Spinal cord (tissue), 10 donors: ENCODE measurements around the gene MPV17L2. TPM values are rescaled to one million over a fixed set of nuclear protein-coding genes. Genes with fewer than 3 reads are reported as not detected.

ENCODE experiments used
- DNase-seq, 6 donors: peaks; one replicate each; pipeline versions ENCODE4 v3.0.0 to v3.0.0-alpha.2; 2013 to 2015; ENCODE audit warnings: low spot score in 6 of 6, low read depth in 4 of 6
- H3K27ac ChIP-seq: one replicate; pipeline ENCODE4 v1.5.1; 2013; ENCODE audit warnings: low read depth, low read length, control low read depth
- H3K27me3 ChIP-seq: one replicate; pipeline ENCODE4 v1.6.1; 2013; ENCODE audit warnings: low read length; ENCODE audit not compliant: control insufficient read depth, insufficient read depth
- H3K36me3 ChIP-seq: one replicate; pipeline ENCODE4 v1.6.1; 2013; ENCODE audit warnings: low read length; ENCODE audit not compliant: control insufficient read depth, insufficient read depth
- H3K4me1 ChIP-seq: one replicate; pipeline ENCODE4 v1.6.1; 2013; ENCODE audit warnings: low read length; ENCODE audit not compliant: control insufficient read depth, insufficient read depth
- H3K4me3 ChIP-seq: one replicate; pipeline ENCODE4 v1.5.1; 2013; ENCODE audit warnings: low read depth, low read length, control low read depth
- H3K9me3 ChIP-seq: one replicate; pipeline ENCODE4 v1.6.1; 2013; ENCODE audit warnings: low read length; ENCODE audit not compliant: control insufficient read depth, insufficient read depth
- WGBS: methylation state at CpG from one replicate; pipeline ENCODE4 v1.1.5; 2013; ENCODE audit warnings: missing lambda C conversion rate; ENCODE audit not compliant: insufficient coverage; 5-methylcytosine and 5-hydroxymethylcytosine counted together
- polyA plus RNA-seq, 2 donors: library from polyadenylated mRNA; unstranded; fragments of 120-200 nt; gene quantifications; one replicate each; pipeline ENCODE4 v1.2.1, GENCODE V29; 2013; ENCODE audit not compliant: insufficient read length in 2 of 2
- total RNA-seq, 2 donors: library from RNA; depleted of rRNA in 1 of 2; stranded (reverse); fragments of 120-200 nt in 1 of 2; fragments of >200 nt in 1 of 2; gene quantifications; one replicate each; pipeline versions ENCODE4 v1.2.3 to v1.2.4, GENCODE V29; 2013 to 2014
- donor health status: healthy.

MPV17L2 gene
- total and polyA plus RNA-seq, 4 donors, result 4.7 to 14.7 (median 12.1) TPM

- Histone ChIP-seq H3K9me3 (no peaks in the 10 kb centered on the region), H3K4me3 (no peak overlapping the region), H3K27ac (no peak overlapping the region), H3K4me1 (peaks cover 31% of the 10 kb centered on the region), H3K27me3 (peaks cover 49% of the 10 kb centered on the region), H3K36me3 (no peaks in the 10 kb centered on the region)
- DNase-seq, result no peak
- 86% methylated on average over 3 of the region's 4 CpGs for WGBS
Measured at GRCh38 chr19:18229915-18230314, 36.9 kb downstream of the MPV17L2 start.

GRCh38 chr19:18230941-18231734 is 38.1 kb downstream of the MPV17L2 start:
- WGBS, result 64% methylated on average over 17 of the region's 18 CpGs
- H3K27ac ChIP-seq, result no peak overlapping the region
- H3K9me3 ChIP-seq, result no peaks in the 10 kb centered on the region
- H3K27me3 ChIP-seq, result peaks cover 37% of the 10 kb centered on the region
- H3K4me3 ChIP-seq, result no peak overlapping the region
- H3K4me1 ChIP-seq, result peaks cover 19% of the 10 kb centered on the region
- no peak for DNase-seq
- no peaks in the 10 kb centered on the region for H3K36me3 ChIP-seq

GRCh38 chr19:18231775-18232174 is 38.8 kb downstream of the MPV17L2 start:
- Histone ChIP-seq H3K4me3 (no peak overlapping the region), H3K36me3 (no peaks in the 10 kb centered on the region), H3K27ac (no peak overlapping the region), H3K4me1 (peaks cover 19% of the 10 kb centered on the region), H3K9me3 (no peaks in the 10 kb centered on the region), H3K27me3 (peaks cover 33% of the 10 kb centered on the region)
- DNase-seq, result no peak
- no CpG with 5 or more reads among the region's 4 CpGs for WGBS

DNA sequence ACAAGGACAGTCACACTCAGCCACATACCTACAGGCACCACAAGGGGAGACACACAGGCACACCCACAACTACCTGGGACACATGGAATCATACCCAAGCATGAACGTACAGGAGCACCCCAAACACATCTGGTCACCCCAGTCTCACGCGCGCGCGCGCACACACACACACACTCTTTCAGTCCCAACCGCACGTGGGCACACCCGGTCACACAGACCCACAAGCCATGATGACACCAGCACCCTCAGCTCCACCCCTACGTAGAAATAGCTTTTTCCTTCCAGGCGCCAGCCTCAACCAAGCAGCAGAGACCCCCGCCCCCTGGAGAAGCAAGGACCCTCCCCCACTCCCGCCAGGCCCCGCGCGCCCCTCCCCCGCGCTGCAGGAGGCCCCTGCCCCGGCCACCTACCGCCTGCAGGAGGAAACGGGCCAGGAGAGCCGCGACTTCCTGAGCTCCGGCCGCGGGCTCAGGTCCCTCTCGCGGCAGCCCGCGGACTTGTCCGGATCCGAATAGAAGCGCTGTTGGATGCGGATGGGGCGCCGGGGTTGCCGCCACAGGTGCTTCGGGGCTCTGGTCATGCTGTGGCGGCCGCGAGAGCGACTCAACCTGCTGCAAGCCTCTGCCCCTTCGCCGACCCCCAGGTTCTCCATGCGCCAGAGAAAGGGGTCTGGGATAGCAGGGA is 39.7 kb downstream of the MPV17L2 start:
- H3K27ac ChIP-seq, result no peak overlapping the region
- H3K9me3 ChIP-seq, result no peaks in the 10 kb centered on the region
- H3K4me1 ChIP-seq, result peaks cover 19% of the 10 kb centered on the region
- H3K36me3 ChIP-seq, result no peaks in the 10 kb centered on the region
- WGBS, result under 1% methylated on average over 43 of the region's 46 CpGs
- peak in 3 of 6 donors; percentile 35 to 89 (median 42) for DNase-seq
- H3K27me3 ChIP-seq, result peaks cover 29% of the 10 kb centered on the region
- peak overlapping the region; percentile 16 for H3K4me3 ChIP-seq

GRCh38 chr19:18233224-18233825 is 40.3 kb downstream of the MPV17L2 start:
- peaks cover 29% of the 10 kb centered on the region for H3K27me3 ChIP-seq
- peak in 3 of 6 donors; percentile 13 to 62 (median 28) for DNase-seq
- H3K27ac ChIP-seq, result no peak overlapping the region
- peak overlapping the region; percentile 16 for H3K4me3 ChIP-seq
- H3K9me3 ChIP-seq, result no peaks in the 10 kb centered on the region
- WGBS, result 8% methylated on average over 30 of the region's 37 CpGs
- H3K36me3 ChIP-seq, result no peaks in the 10 kb centered on the region
- peaks cover 19% of the 10 kb centered on the region for H3K4me1 ChIP-seq

DNA sequence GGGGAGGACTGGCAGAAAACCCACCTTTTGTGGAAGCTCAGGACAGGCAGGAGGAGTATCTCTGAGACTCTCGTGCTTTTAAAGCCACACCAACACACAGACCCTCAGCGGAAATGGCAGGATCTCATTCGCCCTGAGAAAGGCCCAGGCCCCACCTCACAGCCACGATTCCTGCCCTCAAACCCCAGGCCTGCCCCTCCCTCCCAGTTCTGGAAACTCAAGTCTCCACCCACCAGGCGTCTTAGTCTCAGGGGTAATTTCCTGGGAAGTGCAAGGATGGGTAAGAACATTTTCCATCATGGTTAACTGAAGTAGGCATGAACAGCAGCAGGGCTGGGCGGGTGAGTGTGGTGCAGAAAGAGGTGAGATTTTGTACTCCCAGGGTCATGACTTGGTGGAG is 41.2 kb downstream of the MPV17L2 start:
- peak in 1 of 6 donors; percentile 42 for DNase-seq
- Histone ChIP-seq H3K4me1 (peaks cover 19% of the 10 kb centered on the region), H3K4me3 (no peak overlapping the region), H3K36me3 (no peaks in the 10 kb centered on the region), H3K9me3 (no peaks in the 10 kb centered on the region), H3K27ac (no peak overlapping the region), H3K27me3 (peaks cover 30% of the 10 kb centered on the region)
- 44% methylated on average over 5 of the region's 6 CpGs for WGBS

- DNase-seq, result no peak
- Histone ChIP-seq H3K4me1 (peaks cover under 1% of the 10 kb centered on the region), H3K27me3 (peaks cover 8% of the 10 kb centered on the region), H3K27ac (no peak overlapping the region), H3K9me3 (no peaks in the 10 kb centered on the region), H3K36me3 (no peaks in the 10 kb centered on the region), H3K4me3 (no peak overlapping the region)
- WGBS, result 30% methylated on average over 11 of the region's 12 CpGs
Measured at GRCh38 chr19:18239303-18239702, 46.3 kb downstream of the MPV17L2 start.

GRCh38 chr19:18245297-18245696 is 52.3 kb downstream of the MPV17L2 start:
- no peak overlapping the region for H3K27ac ChIP-seq
- no peaks in the 10 kb centered on the region for H3K4me1 ChIP-seq
- no peaks in the 10 kb centered on the region for H3K9me3 ChIP-seq
- H3K27me3 ChIP-seq, result no peaks in the 10 kb centered on the region
- H3K36me3 ChIP-seq, result no peaks in the 10 kb centered on the region
- H3K4me3 ChIP-seq, result no peak overlapping the region
- no peak for DNase-seq
- 76% methylated on average over 7 of the region's 7 CpGs for WGBS
